Upper lobe of left lung (tissue), 4 donors: ENCODE measurements around the gene CDK12.

Source experiments
- POLR2AphosphoS5 ChIP-seq, 2 donors: sonication (generic); formaldehyde crosslinking; IDR thresholded peaks; one replicate each; pipeline ENCODE4 v1.5.1; 2017; ENCODE audit warnings: antibody characterized with exemption in 2 of 2
- TF ChIP-seq, protein P1 (sequence below), 6 experiments: fragments of 450-650 bp in 4 of 6; fragments of 200-600 bp in 2 of 6; sonication (generic) in 2 of 6; IDR thresholded peaks; one replicate each; pipeline ENCODE4 v1.5.1; 2016 to 2019; ENCODE audit warnings: antibody characterized with exemption in 6 of 6

DNA sequence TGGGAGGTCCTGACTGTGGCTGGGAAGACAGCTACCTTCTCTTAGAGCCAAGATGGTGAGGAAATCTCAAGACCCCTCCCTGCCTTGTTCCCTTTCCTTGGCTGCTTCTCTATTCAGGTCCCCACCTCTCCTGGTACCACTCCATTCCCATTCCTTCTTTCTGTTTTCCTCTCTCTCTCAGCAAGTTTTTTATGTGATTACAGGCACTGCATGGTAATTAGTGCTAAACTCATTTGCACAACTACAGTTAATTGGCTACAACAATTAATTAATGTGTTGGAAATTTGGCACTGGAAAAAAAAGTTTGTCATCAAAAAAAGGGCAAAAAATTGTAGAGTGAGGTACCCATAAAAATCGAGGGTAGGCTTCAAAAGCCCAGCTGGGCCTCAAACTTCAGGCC, 101.1 kb downstream of the CDK12 start:
- TF ChIP-seq, protein P1, sequence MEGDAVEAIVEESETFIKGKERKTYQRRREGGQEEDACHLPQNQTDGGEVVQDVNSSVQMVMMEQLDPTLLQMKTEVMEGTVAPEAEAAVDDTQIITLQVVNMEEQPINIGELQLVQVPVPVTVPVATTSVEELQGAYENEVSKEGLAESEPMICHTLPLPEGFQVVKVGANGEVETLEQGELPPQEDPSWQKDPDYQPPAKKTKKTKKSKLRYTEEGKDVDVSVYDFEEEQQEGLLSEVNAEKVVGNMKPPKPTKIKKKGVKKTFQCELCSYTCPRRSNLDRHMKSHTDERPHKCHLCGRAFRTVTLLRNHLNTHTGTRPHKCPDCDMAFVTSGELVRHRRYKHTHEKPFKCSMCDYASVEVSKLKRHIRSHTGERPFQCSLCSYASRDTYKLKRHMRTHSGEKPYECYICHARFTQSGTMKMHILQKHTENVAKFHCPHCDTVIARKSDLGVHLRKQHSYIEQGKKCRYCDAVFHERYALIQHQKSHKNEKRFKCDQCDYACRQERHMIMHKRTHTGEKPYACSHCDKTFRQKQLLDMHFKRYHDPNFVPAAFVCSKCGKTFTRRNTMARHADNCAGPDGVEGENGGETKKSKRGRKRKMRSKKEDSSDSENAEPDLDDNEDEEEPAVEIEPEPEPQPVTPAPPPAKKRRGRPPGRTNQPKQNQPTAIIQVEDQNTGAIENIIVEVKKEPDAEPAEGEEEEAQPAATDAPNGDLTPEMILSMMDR (IDR thresholded peaks at IDR 0.05), result no peak
- TF ChIP-seq POLR2AphosphoS5 (IDR thresholded peaks at IDR 0.05), result no peak
